Tibial nerve (tissue), 4 donors: ENCODE data around the gene RNF215.

ENCODE experiments used
- CTCF ChIP-seq, 5 experiments: fragments of 200-600 bp in 3 of 5; fragments of 450-650 bp in 2 of 5; sonication (generic) in 3 of 5; IDR thresholded peaks; one replicate each; pipeline ENCODE4 v1.5.1; 2016 to 2019; ENCODE audit warnings: antibody characterized with exemption in 5 of 5, mild to moderate bottlenecking in 3 of 5, moderate library complexity in 2 of 5
- EP300 ChIP-seq, 2 donors: sonication (generic); formaldehyde crosslinking; IDR thresholded peaks; one replicate each; pipeline ENCODE4 v1.6.1; 2017; ENCODE audit warnings: antibody characterized with exemption in 2 of 2, mild to moderate bottlenecking in 1 of 2
- POLR2A ChIP-seq, 2 donors: fragments of 450-650 bp; IDR thresholded peaks; one replicate each; pipeline ENCODE4 v1.6.1; 2017; ENCODE audit warnings: antibody characterized with exemption in 2 of 2, mild to moderate bottlenecking in 2 of 2, moderate library complexity in 2 of 2

DNA sequence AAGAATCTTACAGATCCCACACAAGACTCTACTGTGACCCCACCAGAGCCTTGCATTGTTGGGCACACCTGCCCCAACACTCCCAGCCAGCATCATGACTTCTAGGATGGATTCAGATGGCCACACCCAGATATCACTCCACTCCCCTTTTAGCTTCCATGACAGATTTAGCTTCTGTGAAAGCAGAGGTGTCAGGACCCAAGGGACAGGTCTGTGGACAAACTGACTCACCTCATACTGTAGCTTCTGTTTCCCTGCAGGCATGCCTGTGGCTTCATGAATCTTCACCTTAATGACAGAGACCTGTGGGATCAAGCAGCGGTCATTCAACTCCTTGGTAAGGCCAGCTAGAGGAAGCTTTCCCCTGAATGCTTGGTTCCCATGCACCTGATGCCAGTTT lies 52.0 kb downstream of the RNF215 start:
- TF ChIP-seq CTCF (IDR thresholded peaks at IDR 0.05) (no peak), POLR2A (IDR thresholded peaks at IDR 0.05) (no peak), EP300 (IDR thresholded peaks at IDR 0.05) (no peak)
